ENCODE results near the gene PLA2G2F. TPM values are rescaled to one million over a fixed set of nuclear protein-coding genes. Genes with fewer than 3 reads are reported as not detected.

The PLA2G2F gene
- total and polyA plus RNA-seq, 2 experiments from 2014 or later = not detected

DNA sequence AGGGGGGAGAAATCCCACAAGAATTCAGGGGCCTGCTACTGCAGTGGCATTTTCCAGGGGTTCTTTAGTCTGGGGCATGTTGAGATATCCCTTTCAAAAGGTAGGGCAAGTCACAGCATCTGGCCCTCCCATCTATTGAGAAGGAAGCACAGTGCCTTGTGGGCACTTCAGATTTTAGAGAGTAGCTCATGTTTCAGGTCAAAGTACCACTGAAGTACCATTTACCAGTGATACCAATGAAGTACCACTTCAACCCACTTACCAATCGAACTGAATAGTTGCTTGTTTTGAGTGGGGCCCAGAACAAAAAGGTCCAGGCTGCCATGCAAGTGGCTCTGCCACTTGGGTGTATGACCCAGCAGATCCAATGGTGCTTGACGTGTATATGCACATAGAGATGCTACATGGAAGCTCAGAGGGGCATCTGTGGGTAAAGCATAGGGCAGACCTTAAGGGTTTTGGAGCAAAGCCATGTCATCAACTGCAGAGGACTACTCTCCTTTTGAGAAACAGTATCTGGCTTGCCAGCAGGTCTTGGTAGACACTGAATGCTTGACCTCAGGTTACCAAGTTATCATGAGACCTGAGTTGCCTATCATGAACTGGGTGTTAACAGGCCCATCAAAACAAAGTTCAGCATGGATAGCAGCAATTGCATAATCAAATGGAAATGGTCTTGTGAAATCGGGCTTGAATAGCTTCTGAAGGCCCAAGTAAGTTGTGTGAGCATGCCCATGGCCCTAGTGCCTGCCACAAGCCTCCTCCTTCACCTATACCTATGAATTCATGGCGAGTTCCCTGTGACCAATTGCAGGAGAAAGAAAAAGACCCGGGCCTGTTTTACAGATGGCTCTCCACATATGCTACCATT is 43.3 kb upstream of the PLA2G2F start:
- H3K4me3 Mint-ChIP-seq = no peak overlapping the region
- ATAC-seq (no peak), DNase-seq (ENCODE audit: low spot score) (no peak)
- peaks cover 61% of the 10 kb centered on the region for H3K9me3 Mint-ChIP-seq
- Histone ChIP-seq H3K27ac (ENCODE audit: low read depth) (no peak overlapping the region), H3F3A (replicated peaks; ENCODE audit: low read depth) (no peaks in the 10 kb centered on the region), H3K36me3 (ENCODE audit: insufficient read depth) (no peaks in the 10 kb centered on the region; the same call in 1 of the 2 replicates), H3K79me2 (replicated peaks; ENCODE audit: insufficient read depth) (no peaks in the 10 kb centered on the region), H3K4me2 (no peak overlapping the region), H3K4me1 (ENCODE audit: insufficient read depth) (no peaks in the 10 kb centered on the region), H4K20me1 (replicated peaks; ENCODE audit: insufficient read depth) (no peaks in the 10 kb centered on the region), H3K27me3 (ENCODE audit: insufficient read depth) (no peaks in the 10 kb centered on the region), H3K4me3 (no peak overlapping the region), H2AFZ (no peak overlapping the region), H3K9me2 (ENCODE audit: insufficient read depth) (no peaks in the 10 kb centered on the region)
- H3K27ac Mint-ChIP-seq = no peak overlapping the region
- peaks cover 3% of the 10 kb centered on the region for H3K27me3 Mint-ChIP-seq (ENCODE audit: insufficient read depth, low read depth, poor library complexity)
- peaks cover 41% of the 10 kb centered on the region for H3K36me3 Mint-ChIP-seq (ENCODE audit: low read depth)
- H3K4me1 Mint-ChIP-seq = no peaks in the 10 kb centered on the region
- TF ChIP-seq JUNB (IDR thresholded peaks at IDR 0.05; ENCODE audit: unreplicated experiment) (no peak), POLR2AphosphoS5 (IDR thresholded peaks at IDR 0.05; ENCODE audit: low read depth) (no peak), NANOG (IDR thresholded peaks at IDR 0.05; ENCODE audit: borderline replicate concordance) (no peak), ZNF462 (CRISPR knock-in tag; IDR thresholded peaks at IDR 0.05) (no peak), STAT1 (IDR thresholded peaks at IDR 0.05; ENCODE audit: unreplicated experiment) (no peak)
- TF ChIP-seq, protein P1, sequence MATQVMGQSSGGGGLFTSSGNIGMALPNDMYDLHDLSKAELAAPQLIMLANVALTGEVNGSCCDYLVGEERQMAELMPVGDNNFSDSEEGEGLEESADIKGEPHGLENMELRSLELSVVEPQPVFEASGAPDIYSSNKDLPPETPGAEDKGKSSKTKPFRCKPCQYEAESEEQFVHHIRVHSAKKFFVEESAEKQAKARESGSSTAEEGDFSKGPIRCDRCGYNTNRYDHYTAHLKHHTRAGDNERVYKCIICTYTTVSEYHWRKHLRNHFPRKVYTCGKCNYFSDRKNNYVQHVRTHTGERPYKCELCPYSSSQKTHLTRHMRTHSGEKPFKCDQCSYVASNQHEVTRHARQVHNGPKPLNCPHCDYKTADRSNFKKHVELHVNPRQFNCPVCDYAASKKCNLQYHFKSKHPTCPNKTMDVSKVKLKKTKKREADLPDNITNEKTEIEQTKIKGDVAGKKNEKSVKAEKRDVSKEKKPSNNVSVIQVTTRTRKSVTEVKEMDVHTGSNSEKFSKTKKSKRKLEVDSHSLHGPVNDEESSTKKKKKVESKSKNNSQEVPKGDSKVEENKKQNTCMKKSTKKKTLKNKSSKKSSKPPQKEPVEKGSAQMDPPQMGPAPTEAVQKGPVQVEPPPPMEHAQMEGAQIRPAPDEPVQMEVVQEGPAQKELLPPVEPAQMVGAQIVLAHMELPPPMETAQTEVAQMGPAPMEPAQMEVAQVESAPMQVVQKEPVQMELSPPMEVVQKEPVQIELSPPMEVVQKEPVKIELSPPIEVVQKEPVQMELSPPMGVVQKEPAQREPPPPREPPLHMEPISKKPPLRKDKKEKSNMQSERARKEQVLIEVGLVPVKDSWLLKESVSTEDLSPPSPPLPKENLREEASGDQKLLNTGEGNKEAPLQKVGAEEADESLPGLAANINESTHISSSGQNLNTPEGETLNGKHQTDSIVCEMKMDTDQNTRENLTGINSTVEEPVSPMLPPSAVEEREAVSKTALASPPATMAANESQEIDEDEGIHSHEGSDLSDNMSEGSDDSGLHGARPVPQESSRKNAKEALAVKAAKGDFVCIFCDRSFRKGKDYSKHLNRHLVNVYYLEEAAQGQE (IDR thresholded peaks at IDR 0.05; ENCODE audit: unreplicated experiment) = no peak
- TF ChIP-seq, protein P2, sequence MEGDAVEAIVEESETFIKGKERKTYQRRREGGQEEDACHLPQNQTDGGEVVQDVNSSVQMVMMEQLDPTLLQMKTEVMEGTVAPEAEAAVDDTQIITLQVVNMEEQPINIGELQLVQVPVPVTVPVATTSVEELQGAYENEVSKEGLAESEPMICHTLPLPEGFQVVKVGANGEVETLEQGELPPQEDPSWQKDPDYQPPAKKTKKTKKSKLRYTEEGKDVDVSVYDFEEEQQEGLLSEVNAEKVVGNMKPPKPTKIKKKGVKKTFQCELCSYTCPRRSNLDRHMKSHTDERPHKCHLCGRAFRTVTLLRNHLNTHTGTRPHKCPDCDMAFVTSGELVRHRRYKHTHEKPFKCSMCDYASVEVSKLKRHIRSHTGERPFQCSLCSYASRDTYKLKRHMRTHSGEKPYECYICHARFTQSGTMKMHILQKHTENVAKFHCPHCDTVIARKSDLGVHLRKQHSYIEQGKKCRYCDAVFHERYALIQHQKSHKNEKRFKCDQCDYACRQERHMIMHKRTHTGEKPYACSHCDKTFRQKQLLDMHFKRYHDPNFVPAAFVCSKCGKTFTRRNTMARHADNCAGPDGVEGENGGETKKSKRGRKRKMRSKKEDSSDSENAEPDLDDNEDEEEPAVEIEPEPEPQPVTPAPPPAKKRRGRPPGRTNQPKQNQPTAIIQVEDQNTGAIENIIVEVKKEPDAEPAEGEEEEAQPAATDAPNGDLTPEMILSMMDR (conservative IDR thresholded peaks at IDR 0.05; ENCODE audit: low read depth in 2 of 2) = no peak
- TF ChIP-seq, protein P3, sequence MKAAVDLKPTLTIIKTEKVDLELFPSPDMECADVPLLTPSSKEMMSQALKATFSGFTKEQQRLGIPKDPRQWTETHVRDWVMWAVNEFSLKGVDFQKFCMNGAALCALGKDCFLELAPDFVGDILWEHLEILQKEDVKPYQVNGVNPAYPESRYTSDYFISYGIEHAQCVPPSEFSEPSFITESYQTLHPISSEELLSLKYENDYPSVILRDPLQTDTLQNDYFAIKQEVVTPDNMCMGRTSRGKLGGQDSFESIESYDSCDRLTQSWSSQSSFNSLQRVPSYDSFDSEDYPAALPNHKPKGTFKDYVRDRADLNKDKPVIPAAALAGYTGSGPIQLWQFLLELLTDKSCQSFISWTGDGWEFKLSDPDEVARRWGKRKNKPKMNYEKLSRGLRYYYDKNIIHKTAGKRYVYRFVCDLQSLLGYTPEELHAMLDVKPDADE (IDR thresholded peaks at IDR 0.05) = no peak
